ENCODE measurements around the gene BCAS1. TPM values are rescaled to one million over a fixed set of nuclear protein-coding genes. Genes with fewer than 3 reads are reported as not detected.

Gene BCAS1
- total and polyA plus RNA-seq, 2 donors (not counting 1 experiment from before 2014, with no cell fraction given): 0.97 to 1.1 TPM

GRCh38 chr20:54100563-54100962 is 30.2 kb upstream of the BCAS1 start:
- Histone ChIP-seq H3K4me2 (replicated peaks; ENCODE audit: low read depth, low read length, poor library complexity, severe bottlenecking) (no peak overlapping the region), H3K79me2 (ENCODE audit: control insufficient read depth, insufficient read depth, low read length) (no peaks in the 10 kb centered on the region), H4K20me1 (ENCODE audit: control insufficient read depth, insufficient read depth, low read length, poor library complexity, severe bottlenecking) (no peaks in the 10 kb centered on the region), H2AFZ (ENCODE audit: insufficient read depth, low read depth, low read length, poor library complexity, severe bottlenecking) (no peak overlapping the region), H3K9ac (ENCODE audit: low read length) (no peak overlapping the region), H3K27ac (ENCODE audit: low read length in 2 of 2) (no peak overlapping the region), H3K27me3 (replicated peaks in 1 of 4; ENCODE audit: control extremely low read depth in 1 of 4, control insufficient read depth in 3 of 4, insufficient read depth in 4 of 4, low read length in 3 of 4) (peaks cover 0 to 6% (median 2%) of the 10 kb centered on the region in 4 experiments), H3K4me1 (ENCODE audit: control insufficient read depth in 2 of 2, insufficient read depth in 2 of 2, low read length in 2 of 2) (no peaks in the 10 kb centered on the region), H3K4me3 (ENCODE audit: control extremely low read depth in 1 of 5, extremely low read depth in 1 of 5, insufficient read depth in 1 of 5, low read depth in 2 of 5, low read length in 4 of 5) (no peak overlapping the region), H3K9me3 (ENCODE audit: control extremely low read depth in 1 of 3, control insufficient read depth in 2 of 3, insufficient read depth in 1 of 3, low read length in 2 of 3) (no peaks in the 10 kb centered on the region), H3K36me3 (replicated peaks in 1 of 2; ENCODE audit: control extremely low read depth in 1 of 2, control insufficient read depth in 1 of 2, extremely low read depth in 1 of 2, insufficient read depth in 2 of 2, low read length in 1 of 2) (no peaks in the 10 kb centered on the region)
- ATAC-seq (ENCODE audit: low read depth) (no peak), DNase-seq (no peak)
- Mint-ChIP-seq H3K27me3 (peaks cover 19% of the 10 kb centered on the region), H3K9me3 (ENCODE audit: insufficient read depth) (no peaks in the 10 kb centered on the region), H3K27ac (no peak overlapping the region), H3K4me1 (peaks cover 1% of the 10 kb centered on the region), H3K4me3 (no peak overlapping the region)
- POLR2A ChIA-PET: no interaction called here
- no peak for TF ChIP-seq CTCF (IDR thresholded peaks at IDR 0.05)
- TF ChIP-seq EZH2 (IDR thresholded peaks at IDR 0.05; ENCODE audit: borderline replicate concordance, insufficient read depth, low read depth, low read length, poor library complexity, severe bottlenecking): no peak
- intact Hi-C loops (cut with micrococcal nuclease): no loop called here
- no CpG with 5 or more reads among the region's 2 CpGs for WGBS (ENCODE audit: insufficient coverage)
- CTCF ChIA-PET: interaction anchor here (0.6 to 1.0 kb wide), 3 partner anchors 9 to 919 kb away, joined by 3 read pairs; no protein-coding TSS in a partner anchor

- 100% methylated on average over 1 of the region's 3 CpGs for WGBS (ENCODE audit: insufficient coverage)
- Mint-ChIP-seq H3K27me3 (peaks cover 15% of the 10 kb centered on the region), H3K4me1 (peaks cover 1% of the 10 kb centered on the region), H3K27ac (no peak overlapping the region), H3K9me3 (ENCODE audit: insufficient read depth) (no peaks in the 10 kb centered on the region), H3K4me3 (no peak overlapping the region)
- no peak overlapping the region for H3K4me2 ChIP-seq (replicated peaks; ENCODE audit: low read depth, low read length, poor library complexity, severe bottlenecking)
- no peaks in the 10 kb centered on the region for H3K9me3 ChIP-seq (ENCODE audit: control extremely low read depth in 1 of 3, control insufficient read depth in 2 of 3, insufficient read depth in 1 of 3, low read length in 2 of 3)
- no peaks in the 10 kb centered on the region for H4K20me1 ChIP-seq (ENCODE audit: control insufficient read depth, insufficient read depth, low read length, poor library complexity, severe bottlenecking)
- ATAC-seq (ENCODE audit: low read depth) (no peak), DNase-seq (no peak)
- H3K4me1 ChIP-seq (ENCODE audit: control insufficient read depth in 2 of 2, insufficient read depth in 2 of 2, low read length in 2 of 2): no peaks in the 10 kb centered on the region
- ChIA-PET POLR2A (no interaction called here), CTCF (interaction anchor here (1.1 kb wide), 1 partner anchor 548 kb away, joined by 4 read pairs; no protein-coding TSS in a partner anchor)
- H3K9ac ChIP-seq (ENCODE audit: low read length): no peak overlapping the region
- H2AFZ ChIP-seq (ENCODE audit: insufficient read depth, low read depth, low read length, poor library complexity, severe bottlenecking): no peak overlapping the region
- intact Hi-C loops (cut with micrococcal nuclease): no loop called here
- H3K79me2 ChIP-seq (ENCODE audit: control insufficient read depth, insufficient read depth, low read length): no peaks in the 10 kb centered on the region
- H3K27me3 ChIP-seq (replicated peaks in 1 of 4; ENCODE audit: control extremely low read depth in 1 of 4, control insufficient read depth in 3 of 4, insufficient read depth in 4 of 4, low read length in 3 of 4): peaks cover 0 to 6% (median 2%) of the 10 kb centered on the region in 4 experiments
- H3K36me3 ChIP-seq (replicated peaks in 1 of 2; ENCODE audit: control extremely low read depth in 1 of 2, control insufficient read depth in 1 of 2, extremely low read depth in 1 of 2, insufficient read depth in 2 of 2, low read length in 1 of 2): no peaks in the 10 kb centered on the region
- no peak overlapping the region for H3K4me3 ChIP-seq (ENCODE audit: control extremely low read depth in 1 of 5, extremely low read depth in 1 of 5, insufficient read depth in 1 of 5, low read depth in 2 of 5, low read length in 4 of 5)
- no peak overlapping the region for H3K27ac ChIP-seq (ENCODE audit: low read length in 2 of 2)
- TF ChIP-seq EZH2 (IDR thresholded peaks at IDR 0.05; ENCODE audit: borderline replicate concordance, insufficient read depth, low read depth, low read length, poor library complexity, severe bottlenecking) (no peak), CTCF (IDR thresholded peaks at IDR 0.05) (no peak)
Measured at GRCh38 chr20:54099894-54100293, 29.5 kb upstream of the BCAS1 start.

Measured in B cell (primary cell).